Measurements from ENCODE around the gene GYS2.
"Not testable (repeated sequence)": the region's sequence is repeated elsewhere in the genome, so short reads cannot be mapped to it uniquely, and the experiment has no call there.

Gene GYS2

GRCh38 chr12:21604245-21605101 lies at the start of gene GYS2:
GYS2 (minus strand) TSS chr12:21604847; CDS start chr12:21604592, 255 bp downstream.
- in situ Hi-C loops (cut with HindIII; ENCODE audit: low pct_ligation_motif_present, low pct_unique_long_range_greater_than_20kb, low sequenced_read_pairs), result no loop called here
- no peak for DNase-seq

- in situ Hi-C loops (cut with HindIII; ENCODE audit: low pct_ligation_motif_present, low pct_unique_long_range_greater_than_20kb, low sequenced_read_pairs), result no loop called here
- DNase-seq, result no peak
Measured at GRCh38 chr12:21651821-21652220, 47.2 kb upstream of the GYS2 start.

GRCh38 chr12:21650997-21651396 lies 46.4 kb upstream of the GYS2 start:
- in situ Hi-C loops (cut with HindIII; ENCODE audit: low pct_ligation_motif_present, low pct_unique_long_range_greater_than_20kb, low sequenced_read_pairs), result no loop called here
- no peak for DNase-seq

- DNase-seq, result no peak
- in situ Hi-C loops (cut with HindIII; ENCODE audit: low pct_ligation_motif_present, low pct_unique_long_range_greater_than_20kb, low sequenced_read_pairs), result no loop called here
Measured at GRCh38 chr12:21649034-21649433, 44.4 kb upstream of the GYS2 start.

- in situ Hi-C loops (cut with HindIII; ENCODE audit: low pct_ligation_motif_present, low pct_unique_long_range_greater_than_20kb, low sequenced_read_pairs), result no loop called here
Measured at GRCh38 chr12:21648378-21648777, 43.7 kb upstream of the GYS2 start.

GRCh38 chr12:21647179-21647578 lies 42.5 kb upstream of the GYS2 start:
- no peak for DNase-seq
- in situ Hi-C loops (cut with HindIII; ENCODE audit: low pct_ligation_motif_present, low pct_unique_long_range_greater_than_20kb, low sequenced_read_pairs), result no loop called here

More at GRCh38 chr12:21648378-21648777, 43.7 kb upstream of the GYS2 start:
- DNase-seq, result no peak

- DNase-seq, result peak; percentile 89
Measured at GRCh38 chr12:21645041-21645500, 40.4 kb upstream of the GYS2 start.

GRCh38 chr12:21644516-21644915 lies 39.9 kb upstream of the GYS2 start:
- no peak for DNase-seq
- in situ Hi-C loops (cut with HindIII; ENCODE audit: low pct_ligation_motif_present, low pct_unique_long_range_greater_than_20kb, low sequenced_read_pairs), result no loop called here

More at GRCh38 chr12:21645041-21645500, 40.4 kb upstream of the GYS2 start:
- in situ Hi-C loops (cut with HindIII; ENCODE audit: low pct_ligation_motif_present, low pct_unique_long_range_greater_than_20kb, low sequenced_read_pairs), result not testable (repeated sequence)

GRCh38 chr12:21643758-21644157 lies 39.1 kb upstream of the GYS2 start:
- in situ Hi-C loops (cut with HindIII; ENCODE audit: low pct_ligation_motif_present, low pct_unique_long_range_greater_than_20kb, low sequenced_read_pairs), result no loop called here

GRCh38 chr12:21642707-21643389 lies 38.2 kb upstream of the GYS2 start:
- DNase-seq, result no peak
- in situ Hi-C loops (cut with HindIII; ENCODE audit: low pct_ligation_motif_present, low pct_unique_long_range_greater_than_20kb, low sequenced_read_pairs), result no loop called here

More at GRCh38 chr12:21643758-21644157, 39.1 kb upstream of the GYS2 start:
- no peak for DNase-seq

- in situ Hi-C loops (cut with HindIII; ENCODE audit: low pct_ligation_motif_present, low pct_unique_long_range_greater_than_20kb, low sequenced_read_pairs), result no loop called here
- no peak for DNase-seq
Measured at GRCh38 chr12:21638054-21638891, 33.6 kb upstream of the GYS2 start.

GRCh38 chr12:21634245-21634644 lies 29.6 kb upstream of the GYS2 start:
- in situ Hi-C loops (cut with HindIII; ENCODE audit: low pct_ligation_motif_present, low pct_unique_long_range_greater_than_20kb, low sequenced_read_pairs), result no loop called here
- DNase-seq, result no peak

- DNase-seq, result no peak
- in situ Hi-C loops (cut with HindIII; ENCODE audit: low pct_ligation_motif_present, low pct_unique_long_range_greater_than_20kb, low sequenced_read_pairs), result no loop called here
Measured at GRCh38 chr12:21631367-21631766, 26.7 kb upstream of the GYS2 start.

- in situ Hi-C loops (cut with HindIII; ENCODE audit: low pct_ligation_motif_present, low pct_unique_long_range_greater_than_20kb, low sequenced_read_pairs), result no loop called here
- DNase-seq, result no peak
Measured at GRCh38 chr12:21627924-21628323, 23.3 kb upstream of the GYS2 start.

- no peak for DNase-seq
- in situ Hi-C loops (cut with HindIII; ENCODE audit: low pct_ligation_motif_present, low pct_unique_long_range_greater_than_20kb, low sequenced_read_pairs), result no loop called here
Measured at GRCh38 chr12:21618566-21618965, 13.9 kb upstream of the GYS2 start.

- in situ Hi-C loops (cut with HindIII; ENCODE audit: low pct_ligation_motif_present, low pct_unique_long_range_greater_than_20kb, low sequenced_read_pairs), result no loop called here
- no peak for DNase-seq
Measured at GRCh38 chr12:21617030-21617429, 12.4 kb upstream of the GYS2 start.

- in situ Hi-C loops (cut with HindIII; ENCODE audit: low pct_ligation_motif_present, low pct_unique_long_range_greater_than_20kb, low sequenced_read_pairs), result no loop called here
- DNase-seq, result no peak
Measured at GRCh38 chr12:21615431-21615830, 10.8 kb upstream of the GYS2 start.

- DNase-seq, result no peak
Measured at GRCh38 chr12:21614506-21614905, 9.9 kb upstream of the GYS2 start.

GRCh38 chr12:21613931-21614330 lies 9.3 kb upstream of the GYS2 start:
- in situ Hi-C loops (cut with HindIII; ENCODE audit: low pct_ligation_motif_present, low pct_unique_long_range_greater_than_20kb, low sequenced_read_pairs), result no loop called here

More at GRCh38 chr12:21614506-21614905, 9.9 kb upstream of the GYS2 start:
- in situ Hi-C loops (cut with HindIII; ENCODE audit: low pct_ligation_motif_present, low pct_unique_long_range_greater_than_20kb, low sequenced_read_pairs), result no loop called here

More at GRCh38 chr12:21613931-21614330, 9.3 kb upstream of the GYS2 start:
- DNase-seq, result no peak

All from ACHN (cell line).